GM19438 (cell line): ENCODE results near the gene ZNF783.
"Not testable (repeated sequence)": the region's sequence is repeated elsewhere in the genome, so short reads cannot be mapped to it uniquely, and the experiment has no call there.

Experiments
- ATAC-seq: cut with Tn5 transposase; IDR thresholded peaks from one replicate; pipeline ENCODE4 v1.9.1; 2021; ENCODE audit warnings: low read depth; ENCODE audit not compliant: unreplicated experiment

ZNF783 gene

DNA sequence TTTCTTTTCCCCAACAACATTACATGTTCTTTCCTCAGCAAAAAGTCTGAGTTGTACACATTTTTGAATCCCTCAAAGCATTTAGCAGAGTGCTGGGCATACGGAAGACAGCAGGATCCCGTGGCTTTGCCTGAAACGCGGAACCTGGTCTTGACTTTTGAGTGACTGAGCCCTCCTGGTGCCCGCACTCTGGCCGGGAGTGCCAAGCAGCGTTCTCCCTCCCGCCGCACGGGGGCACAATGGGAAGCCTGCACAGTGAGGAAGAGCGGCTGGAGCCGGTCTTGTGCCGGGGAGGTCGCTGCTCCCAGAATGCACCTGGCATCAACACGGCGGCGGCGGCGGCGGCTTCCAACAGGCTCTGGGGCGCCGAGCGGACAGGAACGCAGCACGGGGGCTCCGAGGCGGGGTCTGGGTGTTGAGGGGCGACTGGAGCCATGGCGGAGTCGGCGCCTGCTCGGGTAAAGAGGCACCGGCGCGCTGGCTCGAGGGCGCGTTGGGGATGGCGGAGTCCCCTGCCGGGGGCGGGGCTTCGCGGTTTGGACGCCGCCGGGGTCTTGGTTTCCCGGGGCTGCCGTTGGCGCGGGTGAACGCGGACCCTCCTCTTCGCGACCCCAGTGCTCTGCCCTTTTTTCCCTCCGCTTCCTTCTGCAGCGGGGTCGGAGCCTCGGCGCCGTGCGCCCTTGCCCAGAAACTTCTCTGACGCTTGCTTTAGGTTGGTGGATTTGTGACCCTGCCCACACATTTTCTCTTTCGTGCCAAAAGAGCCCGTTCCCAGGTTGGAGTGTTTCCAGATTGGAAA is 22.5 kb upstream of the ZNF783 start, which contains the start of gene ZNF212:
TSS of gene ZNF212 (plus strand) at position 307 of the 799 bp plus-strand sequence. CDS start at position 435, 128 bp downstream.
- ATAC-seq = peak; percentile 99

DNA sequence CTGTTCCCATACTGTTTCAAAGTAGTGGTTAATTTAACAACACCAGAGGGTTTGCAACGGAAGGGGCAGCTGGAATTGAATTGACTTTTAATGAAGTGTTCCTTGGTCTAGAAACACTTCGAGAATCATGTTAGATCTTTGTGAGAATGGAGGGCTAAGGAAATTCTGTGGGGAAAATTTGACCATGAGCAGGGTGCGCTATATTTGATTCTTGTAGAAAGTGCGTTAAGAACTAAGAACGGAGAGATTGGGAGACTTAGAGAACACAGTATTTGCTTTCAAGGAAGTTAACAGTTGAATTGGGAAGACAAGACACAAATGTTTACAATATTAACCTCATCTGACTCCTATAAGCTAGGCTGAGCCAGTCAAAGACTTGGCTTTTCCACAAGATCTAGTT is 21.4 kb upstream of the ZNF783 start:
- ATAC-seq = no peak

DNA sequence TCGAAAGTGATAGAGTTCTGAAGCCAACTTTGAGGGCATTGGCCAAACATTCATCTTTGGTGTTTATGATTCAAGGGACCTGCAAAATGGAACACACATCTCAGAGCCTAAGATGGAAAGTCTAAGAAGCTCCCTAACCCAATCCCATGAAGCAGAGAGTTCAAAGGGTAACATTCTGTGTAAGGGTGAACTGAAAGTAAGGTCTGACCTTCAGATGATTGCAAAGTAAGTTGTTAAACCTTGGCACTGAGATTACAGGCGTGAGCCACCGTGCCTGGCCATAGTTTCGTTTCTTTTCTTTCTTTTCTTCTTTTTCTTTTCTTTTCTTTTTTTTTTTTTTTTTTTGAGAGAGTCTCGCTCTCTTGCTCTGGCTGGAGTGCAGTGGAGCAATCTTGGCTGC is 20.3 kb upstream of the ZNF783 start:
- no peak for ATAC-seq

DNA sequence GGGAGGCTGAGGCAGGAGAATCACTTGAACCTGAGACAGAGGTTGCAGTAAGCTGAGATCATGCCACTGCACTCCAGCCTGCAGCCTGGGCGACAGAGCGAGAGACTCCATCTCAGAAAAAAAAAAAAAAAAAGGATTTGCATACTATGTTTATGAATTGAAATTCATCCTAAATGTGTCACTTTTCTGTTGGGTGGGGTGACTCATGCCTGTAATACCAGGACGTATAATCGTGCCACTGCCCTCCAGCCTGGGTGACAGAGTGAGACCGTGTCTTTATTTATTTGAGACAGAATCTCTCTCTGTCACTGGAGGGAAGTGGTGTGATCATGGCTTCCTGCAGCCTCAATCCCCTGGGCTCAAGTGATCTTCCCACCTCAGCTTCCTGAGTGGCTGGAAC is 16.8 kb upstream of the ZNF783 start:
- ATAC-seq = peak; percentile 57

DNA sequence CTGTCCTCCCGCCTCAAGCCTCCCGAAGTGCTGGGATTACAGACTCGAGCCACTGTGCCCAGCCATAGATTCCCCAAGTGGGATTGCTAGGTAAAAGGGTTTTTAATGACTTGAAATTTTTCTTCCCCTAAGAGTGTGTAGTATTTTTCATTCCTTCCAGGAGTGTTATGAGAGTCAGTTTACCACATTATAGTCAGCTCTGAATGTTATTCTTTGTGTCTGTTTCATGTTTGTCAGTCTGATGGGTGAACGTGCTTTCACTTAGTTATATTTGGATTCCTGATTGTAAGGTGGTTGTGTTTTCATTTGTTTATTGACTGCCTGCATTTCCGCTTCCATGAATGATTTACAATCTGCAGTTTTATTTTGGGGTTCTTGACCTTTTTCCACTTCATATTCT is 16.3 kb upstream of the ZNF783 start:
- ATAC-seq = peak; percentile 52

DNA sequence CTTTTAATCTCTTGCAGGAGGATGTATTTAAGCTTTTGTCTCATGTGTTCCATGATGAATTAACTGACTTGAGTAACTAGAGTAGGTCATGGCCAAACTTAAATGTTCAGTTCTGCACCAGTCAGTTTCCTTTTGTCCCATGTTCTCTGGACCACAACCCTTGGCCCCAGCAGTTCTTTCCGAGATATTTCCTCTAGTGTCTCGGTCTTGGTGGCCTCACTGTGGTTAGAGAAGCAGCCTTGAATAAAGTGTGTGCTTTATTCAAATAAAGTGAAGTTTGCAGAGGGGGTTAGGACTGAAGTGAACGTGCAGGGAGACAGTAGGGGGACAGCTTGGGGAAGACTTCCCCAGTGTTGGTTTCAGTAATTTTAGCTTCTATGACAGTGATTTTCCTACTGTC is 13.2 kb upstream of the ZNF783 start:
- no peak for ATAC-seq

DNA sequence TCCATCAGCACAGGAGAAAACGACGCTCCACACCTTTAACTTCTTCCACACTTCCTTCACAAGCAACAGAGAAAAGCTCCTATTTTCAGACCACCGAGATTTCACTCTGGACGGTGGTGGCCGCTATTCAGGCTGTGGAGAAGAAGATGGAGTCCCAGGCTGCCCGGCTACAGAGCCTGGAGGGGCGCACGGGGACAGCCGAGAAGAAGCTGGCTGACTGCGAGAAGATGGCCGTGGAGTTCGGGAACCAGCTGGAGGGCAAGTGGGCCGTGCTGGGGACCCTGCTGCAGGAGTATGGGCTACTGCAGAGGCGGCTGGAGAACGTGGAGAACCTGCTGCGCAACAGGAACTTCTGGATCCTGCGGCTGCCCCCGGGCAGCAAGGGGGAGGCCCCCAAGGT is 11.8 kb upstream of the ZNF783 start:
- not testable (repeated sequence) for ATAC-seq

DNA sequence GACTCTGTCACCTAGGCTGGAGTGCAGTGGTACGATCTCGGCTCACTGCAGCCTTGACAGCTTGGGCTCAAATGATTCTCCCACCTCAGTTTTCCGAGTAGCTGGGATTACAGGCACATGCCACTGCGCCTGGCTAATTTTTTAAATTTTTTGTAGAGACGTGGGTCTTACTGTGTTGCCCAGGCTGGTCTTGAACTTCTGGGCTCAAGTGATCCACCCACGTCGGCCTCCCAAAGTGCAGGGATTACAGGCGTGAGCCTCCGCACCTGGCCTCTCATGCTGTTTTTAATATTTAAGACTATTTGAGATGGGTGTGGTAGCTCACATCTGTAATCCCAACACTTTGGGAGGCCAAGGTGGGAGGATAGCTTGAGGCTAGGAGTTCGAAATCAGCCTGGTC is 10.5 kb upstream of the ZNF783 start:
- ATAC-seq = not testable (repeated sequence)

DNA sequence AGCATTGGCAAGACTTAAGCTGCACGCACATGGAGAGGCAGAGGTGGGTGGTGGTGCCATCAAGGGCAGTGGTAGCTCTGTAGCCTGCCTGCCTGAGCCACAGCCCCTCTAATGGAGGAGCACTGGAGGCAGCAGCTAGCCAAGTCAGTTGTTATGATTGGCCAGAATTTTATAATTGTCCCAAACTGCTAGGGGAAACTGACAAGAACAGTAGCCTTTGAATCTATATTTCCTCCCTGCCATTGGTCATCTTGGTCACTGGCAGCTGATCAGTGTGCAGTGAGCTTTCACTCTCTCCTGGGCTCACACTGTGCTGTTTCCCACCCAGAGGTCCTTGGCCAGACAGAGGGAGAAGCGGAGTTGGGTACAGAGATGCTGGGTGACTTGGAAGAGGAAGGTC is 9.6 kb upstream of the ZNF783 start:
- no peak for ATAC-seq

DNA sequence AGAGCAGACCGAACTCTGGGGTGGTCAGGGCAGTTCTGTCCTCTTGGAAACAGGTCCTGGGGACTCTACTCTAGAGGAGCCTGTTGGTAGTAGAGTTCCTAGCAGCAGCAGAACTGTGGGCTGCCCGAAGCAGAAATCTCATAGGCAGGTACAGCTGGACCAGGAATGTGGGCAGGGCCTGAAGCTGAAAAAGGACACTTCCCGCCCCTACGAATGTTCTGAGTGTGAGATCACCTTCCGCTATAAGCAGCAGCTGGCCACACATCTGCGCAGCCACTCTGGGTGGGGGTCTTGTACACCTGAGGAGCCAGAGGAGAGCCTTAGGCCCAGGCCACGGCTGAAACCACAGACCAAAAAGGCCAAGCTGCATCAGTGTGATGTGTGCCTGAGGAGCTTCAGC is 8.3 kb upstream of the ZNF783 start:
- ATAC-seq = no peak

DNA sequence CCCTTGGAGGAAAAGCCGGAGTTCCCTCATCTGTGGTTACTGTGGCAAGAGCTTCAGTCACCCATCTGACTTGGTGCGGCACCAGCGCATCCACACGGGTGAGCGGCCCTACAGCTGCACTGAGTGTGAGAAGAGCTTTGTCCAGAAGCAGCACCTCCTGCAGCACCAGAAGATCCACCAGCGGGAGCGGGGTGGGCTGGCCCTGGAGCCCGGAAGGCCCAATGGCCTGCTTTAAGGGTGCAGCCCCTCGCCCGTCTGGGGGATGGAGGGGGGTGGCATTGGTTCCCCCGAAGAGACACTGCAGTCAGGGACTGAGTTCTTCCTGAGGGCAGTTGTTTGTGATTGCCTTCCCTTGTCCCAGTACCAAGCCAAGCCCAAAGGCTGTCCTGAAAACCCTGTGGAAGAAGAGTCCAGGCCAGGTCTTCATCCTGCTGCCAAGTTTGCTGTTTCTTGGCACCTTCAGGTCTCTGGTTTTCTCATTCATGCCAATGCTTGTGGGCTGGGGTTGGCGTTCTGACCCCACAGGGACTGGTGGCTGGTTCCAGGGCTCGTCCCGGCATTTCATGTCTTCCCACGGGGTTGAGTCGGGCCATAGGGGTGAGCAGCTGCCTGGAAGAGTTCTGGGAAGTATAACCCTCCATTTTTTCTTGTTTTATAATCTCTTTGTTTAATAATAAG is 7.7 kb upstream of the ZNF783 start:
- no peak for ATAC-seq

DNA sequence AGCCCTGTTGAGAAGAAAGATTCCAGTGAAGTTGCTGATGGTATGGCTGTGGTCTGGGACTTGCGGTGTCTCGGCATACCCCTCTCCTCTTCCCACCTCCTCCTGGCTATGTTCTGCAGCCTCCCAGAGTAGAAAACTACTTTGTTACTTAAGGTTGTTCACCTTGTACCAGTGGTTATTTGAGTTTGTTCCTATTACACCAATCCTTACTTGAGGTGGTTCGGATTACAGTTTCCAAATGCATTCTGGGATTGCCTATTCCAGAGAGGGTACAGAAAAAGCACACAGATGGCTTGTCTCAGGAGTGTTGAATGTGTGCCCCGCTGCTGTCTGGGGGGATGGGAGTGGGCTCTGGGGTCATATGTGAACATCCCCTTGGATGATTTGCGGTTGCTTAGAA is 6.8 kb upstream of the ZNF783 start:
- no peak for ATAC-seq

DNA sequence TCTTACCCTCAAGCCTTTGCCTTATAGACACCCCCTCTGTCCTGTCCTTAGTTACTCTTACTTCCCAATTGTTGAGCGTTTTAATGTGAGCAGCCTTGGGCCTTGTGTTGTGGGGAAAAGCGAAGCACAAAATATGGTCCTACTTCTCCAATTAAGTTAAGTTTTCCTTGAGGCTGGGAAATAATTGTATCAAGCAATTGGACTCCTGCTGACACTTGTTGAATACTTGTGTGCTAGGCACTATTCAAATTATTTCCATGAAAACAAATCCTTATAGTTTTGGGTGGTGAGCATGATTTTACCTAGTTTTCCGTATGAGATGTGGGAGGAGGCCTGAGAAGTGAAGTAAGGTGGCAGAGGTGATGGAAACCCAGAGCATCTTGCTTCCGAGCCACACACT is 5.4 kb upstream of the ZNF783 start:
- ATAC-seq = no peak

DNA sequence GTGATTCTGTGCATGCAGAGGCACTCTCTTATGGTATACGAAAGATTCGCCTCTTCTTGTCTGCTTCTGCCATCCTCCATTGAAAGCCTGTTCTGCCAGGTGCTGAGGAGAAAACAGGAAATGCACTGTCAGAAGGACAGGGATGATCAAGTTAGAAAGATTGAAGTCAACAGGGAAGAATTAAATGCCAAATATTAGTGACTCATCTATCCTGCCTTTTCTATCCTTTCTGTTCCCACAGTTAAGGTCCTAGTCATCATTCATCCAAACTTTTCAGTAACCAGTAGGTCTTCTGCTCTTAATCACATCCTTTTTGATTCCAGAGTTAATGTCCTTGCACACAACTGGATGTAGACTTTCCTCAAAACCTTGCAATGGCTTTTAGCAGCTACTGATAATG is 4.8 kb upstream of the ZNF783 start:
- ATAC-seq = no peak

DNA sequence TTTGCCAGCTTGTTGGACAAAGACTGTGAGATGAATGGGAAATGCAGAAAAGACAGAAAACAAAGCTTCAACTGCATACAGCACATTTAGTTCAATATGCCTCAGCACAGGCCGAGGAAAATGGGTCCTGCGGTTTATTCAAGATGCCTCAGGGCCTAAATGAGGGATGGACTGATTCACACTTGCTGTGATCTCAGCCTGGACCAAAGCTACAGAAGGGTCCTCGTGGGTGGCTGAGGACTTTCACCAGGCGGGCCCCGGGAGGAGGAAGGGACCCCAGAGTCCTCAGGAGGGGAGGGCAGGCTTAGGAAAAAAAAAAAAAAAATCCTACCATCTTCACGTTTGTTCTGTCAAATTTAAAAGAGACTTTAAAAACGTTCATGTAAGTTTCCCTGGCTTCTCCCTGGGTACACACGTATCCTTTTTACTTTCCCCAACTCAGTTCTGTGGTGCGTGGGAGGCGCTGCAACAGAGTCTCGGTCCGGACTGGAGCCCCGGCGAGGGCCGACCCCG is 624 bp upstream of the ZNF783 start:
- no peak for ATAC-seq

DNA sequence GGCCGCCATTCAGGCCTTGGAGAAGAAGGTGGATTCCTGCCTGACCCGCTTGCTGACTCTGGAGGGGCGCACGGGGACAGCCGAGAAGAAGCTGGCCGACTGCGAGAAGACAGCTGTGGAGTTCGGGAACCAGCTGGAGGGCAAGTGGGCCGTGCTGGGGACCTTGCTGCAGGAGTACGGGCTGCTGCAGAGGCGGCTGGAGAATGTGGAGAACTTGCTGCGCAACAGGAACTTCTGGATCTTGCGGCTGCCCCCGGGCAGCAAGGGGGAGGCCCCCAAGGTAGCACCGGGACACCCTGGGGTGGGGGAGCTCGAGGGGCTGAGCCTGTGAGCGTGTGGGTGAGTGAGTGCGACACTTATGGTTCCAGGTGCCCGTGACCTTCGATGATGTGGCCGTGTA is 4.5 kb downstream of the ZNF783 start:
- no peak for ATAC-seq

DNA sequence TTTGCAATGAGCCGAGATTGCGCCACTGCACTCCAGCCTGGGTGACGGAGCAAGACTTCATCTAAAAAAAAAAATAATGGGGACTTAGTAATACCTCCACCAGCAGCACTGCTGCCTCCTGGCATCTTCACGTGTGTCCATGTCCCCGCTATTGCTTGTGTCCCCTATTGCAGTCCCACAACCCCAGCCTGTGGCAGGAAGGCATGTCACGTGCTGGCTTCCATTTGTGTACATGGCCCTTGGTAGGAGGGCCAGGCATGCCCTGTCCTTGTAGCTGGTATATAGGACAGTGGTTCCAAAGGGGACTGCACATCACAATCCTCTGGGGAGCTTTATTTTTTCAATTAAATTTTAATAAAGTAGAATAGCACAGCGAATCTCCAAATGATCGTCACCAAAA is 5.7 kb downstream of the ZNF783 start:
- ATAC-seq = no peak

DNA sequence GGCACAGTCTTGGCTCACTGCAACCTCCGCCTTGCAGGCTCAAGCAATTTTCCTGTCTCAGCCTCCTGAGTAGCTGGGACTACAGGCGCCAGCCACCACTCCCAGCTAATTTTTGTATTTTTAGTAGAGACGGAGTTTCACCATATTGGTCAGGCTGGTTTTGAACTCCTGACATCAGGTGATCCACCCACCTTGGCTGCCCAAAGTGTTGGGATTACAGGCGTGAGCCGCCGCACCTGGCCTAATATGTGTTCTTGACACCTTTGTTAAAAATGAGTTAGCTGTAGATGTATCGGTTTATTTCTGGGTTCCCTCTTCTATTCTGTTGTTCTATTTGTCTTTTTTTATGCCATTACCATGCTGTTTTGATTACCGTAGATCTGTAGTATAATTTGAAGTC is 12.4 kb downstream of the ZNF783 start:
- ATAC-seq = not testable (repeated sequence)

DNA sequence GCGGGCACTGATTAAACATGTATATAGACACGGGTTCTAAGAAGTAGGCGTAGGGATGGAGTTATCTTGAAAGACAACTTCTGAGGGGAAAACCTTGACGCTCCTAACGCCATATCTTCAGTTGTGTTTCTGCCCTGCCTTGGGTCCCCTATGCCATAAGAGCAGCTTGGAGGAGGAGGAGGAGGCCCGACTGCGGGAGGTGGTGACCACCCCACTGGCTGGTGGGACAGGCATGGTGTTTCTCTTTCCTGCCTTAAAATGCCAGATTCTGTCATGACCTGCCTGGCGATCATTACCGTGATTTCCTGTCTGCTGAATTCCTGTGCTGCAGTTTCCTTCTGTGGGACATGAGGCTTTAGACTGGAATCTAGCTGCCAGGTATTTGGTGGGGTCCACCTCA is 15.9 kb downstream of the ZNF783 start:
- no peak for ATAC-seq

DNA sequence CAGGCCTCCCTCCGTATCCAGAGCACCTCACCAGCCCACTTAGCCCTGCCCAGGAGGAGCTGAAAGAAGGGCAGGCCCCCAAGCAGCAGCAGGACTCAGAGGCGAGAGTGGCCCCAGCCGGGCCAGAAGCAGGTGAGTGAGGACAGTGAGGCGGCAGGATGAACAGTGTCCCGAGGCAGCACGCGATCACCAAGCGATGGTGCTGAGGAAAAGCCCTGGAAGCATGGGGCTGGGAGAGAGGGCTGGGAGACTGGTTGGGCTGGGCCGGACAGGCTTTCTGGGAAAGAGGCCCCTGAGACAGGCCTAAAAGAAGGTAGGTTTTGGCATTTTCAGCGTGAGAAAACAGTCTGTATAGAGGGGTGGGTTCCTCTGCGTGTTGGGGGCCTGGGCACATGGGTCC is 16.4 kb downstream of the ZNF783 start:
- ATAC-seq = no peak

DNA sequence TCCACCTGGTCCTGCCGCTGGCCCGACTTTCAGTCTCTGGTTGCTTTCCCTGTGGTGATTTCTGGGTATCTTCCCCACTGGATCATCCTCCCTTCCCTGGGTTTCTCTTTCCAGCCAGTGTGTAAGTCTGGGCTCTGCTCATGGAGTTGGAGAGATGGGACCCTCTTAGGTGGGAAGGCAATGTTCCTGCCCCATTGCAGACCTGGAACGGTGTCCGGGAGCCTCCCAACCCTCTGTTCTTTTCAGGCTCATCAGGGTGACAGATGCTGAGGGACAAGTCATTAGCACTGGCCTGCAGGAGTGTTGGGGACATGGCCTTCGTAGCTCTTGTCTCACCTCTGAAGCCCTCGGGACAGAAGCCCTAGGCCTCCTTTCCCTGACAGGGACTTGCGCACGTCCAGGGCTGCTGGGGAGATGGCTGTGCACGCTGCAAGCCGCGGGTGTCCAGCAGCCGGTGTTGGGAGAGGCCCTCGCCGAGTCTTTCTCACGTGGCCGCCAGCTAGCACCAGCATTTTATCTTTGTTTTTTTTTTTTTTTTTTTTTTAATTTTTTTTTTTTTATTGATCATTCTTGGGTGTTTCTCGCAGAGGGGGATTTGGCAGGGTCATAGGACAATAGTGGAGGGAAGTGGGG is 17.2 kb downstream of the ZNF783 start:
- ATAC-seq = no peak
